ENCODE data around the gene GHRH.

Gene GHRH

GRCh38 chr20:37290158-37290810 lies 28.7 kb upstream of the GHRH start:
- no peak for DNase-seq

DNA sequence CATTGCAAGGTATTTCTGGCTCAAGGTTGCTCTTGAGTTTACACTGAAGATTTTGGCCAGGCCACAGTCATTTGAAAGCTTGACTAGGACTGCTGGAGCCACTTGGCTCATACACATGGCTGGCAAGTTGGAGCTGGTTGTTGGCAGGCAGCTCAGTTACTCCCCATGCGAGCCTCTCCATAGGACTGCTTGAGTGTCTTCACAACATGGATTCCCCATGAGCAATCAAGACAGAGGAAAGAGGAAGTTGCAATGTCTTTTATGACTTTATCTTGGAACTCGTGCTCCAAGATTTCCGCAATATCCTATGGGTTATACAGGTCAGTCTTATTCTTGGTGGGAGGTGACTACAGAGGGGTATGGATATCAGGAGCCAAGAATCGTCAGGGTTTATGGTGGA lies 26.5 kb upstream of the GHRH start:
- no peak for DNase-seq

- no peak for DNase-seq
These were observed 24.2 kb upstream of the GHRH start for GRCh38 chr20:37285664-37286374.

DNA sequence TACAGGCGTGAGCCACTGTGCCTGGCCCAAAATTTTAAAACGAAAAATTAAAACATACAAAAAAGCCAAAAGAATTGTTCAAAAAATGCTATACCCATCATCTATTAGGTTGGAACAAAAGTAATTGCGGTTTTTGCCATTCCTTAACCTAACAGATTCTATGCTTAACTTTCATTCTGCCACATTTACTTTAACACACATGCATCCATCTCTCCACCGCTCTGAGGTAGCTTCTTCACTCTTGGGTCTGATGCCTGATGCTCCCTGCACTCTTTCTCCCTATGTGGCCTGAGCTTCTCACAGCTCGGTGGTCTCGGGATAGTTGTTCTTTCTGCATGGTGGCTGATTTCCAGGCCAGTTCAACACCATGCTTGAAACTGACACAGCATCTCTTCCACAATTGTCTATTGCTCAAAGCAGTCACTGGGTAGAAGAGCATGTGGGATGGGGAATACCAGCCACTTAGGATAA lies 23.1 kb upstream of the GHRH start:
- no peak for DNase-seq

GRCh38 chr20:37283530-37284195 lies 22.0 kb upstream of the GHRH start:
- no peak for DNase-seq

- DNase-seq = no peak
These were observed 20.9 kb upstream of the GHRH start for GRCh38 chr20:37282556-37282955.

DNA sequence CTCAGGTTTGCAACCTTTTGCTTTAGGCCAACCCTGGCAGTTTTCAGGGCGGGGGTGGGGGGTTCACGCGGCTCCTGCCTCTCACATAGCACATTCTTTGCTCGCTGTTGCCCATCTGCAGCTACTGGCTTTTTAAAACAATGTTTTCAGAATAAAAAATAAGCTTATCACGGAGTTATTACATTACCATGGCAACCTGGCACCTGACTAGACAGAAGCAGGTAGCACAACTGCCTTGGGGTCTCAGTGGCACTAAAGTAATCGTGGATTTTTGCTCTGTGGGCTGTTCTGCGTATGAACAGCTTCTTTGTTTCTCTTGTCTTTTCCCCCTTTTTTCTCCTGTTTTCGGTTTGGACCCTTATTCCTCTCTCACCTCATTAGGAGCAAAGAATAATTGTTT lies 18.8 kb upstream of the GHRH start:
- DNase-seq = no peak

- no peak for DNase-seq
These were observed 18.2 kb upstream of the GHRH start for GRCh38 chr20:37279820-37280219.

DNA sequence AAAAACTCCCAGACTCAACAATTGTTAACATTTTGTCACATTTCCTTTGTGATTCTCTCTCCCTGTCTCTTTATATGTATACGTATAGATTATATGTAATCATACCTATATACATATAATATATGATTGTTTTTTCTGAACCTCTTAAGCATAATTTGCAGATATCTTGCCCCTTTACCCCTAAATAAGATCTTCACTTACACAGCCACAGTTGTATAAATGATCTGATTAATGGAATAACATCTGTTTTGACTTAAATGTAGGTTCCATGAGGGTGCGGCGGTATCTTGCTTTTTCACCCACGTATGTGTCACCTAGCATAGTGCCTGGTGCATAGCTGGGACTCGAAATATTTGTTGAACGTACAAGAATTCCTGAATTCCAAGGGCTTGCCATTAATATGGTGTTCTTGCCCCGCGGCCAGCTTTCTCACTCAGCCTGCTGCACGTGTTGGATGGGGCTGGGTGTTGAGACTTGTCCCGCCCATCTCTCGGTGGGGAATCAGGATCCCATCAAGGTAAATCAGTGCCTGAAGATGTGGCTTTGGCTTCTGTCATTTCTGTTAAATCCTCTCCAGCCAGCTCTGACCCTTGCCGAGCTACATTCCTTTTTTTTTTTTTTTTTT lies 17.5 kb upstream of the GHRH start:
- DNase-seq = no peak

GRCh38 chr20:37277253-37277593 lies 15.6 kb upstream of the GHRH start:
- no peak for DNase-seq

DNA sequence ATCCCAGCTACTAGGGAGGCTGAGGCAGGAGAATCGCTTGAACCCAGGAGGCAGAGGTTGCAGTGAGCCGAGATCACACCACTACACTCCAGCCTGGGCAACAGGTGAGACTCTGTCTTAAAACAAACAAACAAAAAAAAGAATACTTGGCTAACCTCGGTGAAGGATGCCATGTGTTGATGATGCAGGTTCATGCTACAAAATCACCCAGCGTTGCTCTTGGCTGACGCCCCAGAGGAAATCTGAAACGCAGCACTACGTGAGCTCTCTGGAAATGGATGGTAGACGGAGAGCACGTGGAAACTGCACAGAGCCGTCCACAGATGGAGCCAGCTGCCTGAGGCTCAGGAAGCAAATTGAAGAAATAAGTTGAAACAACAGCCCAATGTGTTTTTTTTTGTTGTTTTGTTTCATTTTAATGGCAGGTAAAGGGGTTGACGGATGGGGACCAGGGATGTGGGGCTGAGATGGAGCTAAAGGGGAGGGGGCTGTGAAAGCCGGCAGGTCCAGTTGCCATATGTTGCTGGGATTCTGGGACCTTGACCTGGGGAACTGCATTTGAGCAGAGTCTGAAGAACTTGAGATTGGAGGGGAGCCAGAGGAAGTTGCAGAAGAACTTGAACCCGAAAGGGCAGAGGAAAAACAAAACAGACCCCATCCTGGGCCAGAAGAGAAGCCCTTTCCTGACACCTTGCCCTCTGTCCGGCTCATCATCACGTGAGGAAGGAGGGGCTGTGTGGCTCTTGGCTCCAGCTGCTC lies 15.1 kb upstream of the GHRH start:
- DNase-seq = no peak

DNA sequence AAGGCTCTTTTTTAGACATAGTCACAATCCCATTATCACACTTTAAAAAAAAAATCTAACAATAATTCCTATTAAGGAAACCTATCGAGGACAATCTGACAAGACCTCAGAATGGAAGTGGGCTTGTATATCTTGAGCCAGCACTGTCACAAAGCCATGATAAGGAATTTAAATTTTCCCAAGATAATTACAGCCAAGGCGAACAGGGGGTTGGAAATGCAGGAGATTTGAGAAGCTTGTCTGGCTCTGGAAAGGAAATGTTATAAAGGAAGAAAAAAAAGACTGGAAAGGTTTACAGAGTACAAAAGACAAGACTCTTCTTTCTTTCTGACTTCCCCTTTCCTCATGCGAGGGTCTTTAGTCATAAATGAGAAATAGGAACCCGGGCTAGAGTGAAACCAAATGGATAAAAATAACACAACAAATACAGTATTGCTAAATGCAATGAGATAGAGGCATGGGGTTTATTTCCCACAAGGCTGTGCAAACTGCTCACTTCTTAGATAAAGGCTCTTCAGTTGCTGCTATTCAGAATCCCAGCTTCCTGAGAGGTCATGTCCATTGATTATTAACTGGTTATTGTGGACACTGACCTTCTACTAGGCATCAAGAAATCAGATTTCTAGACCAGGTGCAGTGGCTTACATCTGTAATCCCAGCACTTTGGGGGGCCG lies 13.4 kb upstream of the GHRH start:
- no peak for DNase-seq

DNA sequence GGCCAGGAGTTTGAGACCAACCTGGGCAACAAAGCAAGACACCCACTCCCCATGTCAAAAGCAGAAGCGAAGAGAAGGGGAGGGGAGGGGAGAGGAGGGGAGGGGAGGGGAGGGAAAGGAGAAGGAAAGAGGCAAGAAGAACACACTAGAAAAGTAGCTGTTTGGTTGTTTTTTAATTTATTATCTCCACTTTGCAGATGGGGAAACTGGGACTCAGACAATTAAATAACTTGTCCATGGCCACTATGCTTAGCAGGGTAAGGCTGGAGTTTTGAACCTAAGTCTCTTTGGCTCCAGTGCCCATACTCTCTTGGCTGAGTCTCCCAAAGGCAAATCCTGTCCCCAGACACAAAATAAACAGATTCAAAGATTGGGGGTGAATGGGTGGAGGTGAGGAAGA lies 12.4 kb upstream of the GHRH start:
- no peak for DNase-seq

DNA sequence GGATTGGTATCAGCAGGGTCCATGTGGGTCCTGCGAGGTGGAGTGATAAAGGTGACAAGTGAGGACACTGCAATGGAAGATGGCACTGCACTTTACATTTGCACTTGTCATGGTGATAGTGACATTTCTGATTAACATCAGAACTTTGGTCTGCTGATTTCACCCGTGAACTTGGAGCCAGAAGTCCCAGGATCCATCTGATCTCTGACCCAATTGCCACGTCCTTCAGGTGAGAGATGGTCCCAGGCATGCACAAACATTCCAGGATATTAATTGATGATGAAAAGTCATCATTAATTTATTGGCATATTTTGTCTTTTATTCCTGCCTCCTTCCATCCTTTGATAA lies 9.8 kb upstream of the GHRH start:
- DNase-seq = no peak

GRCh38 chr20:37270576-37271420 lies 9.2 kb upstream of the GHRH start:
- no peak for DNase-seq

- DNase-seq = no peak
These were observed 6.2 kb upstream of the GHRH start for GRCh38 chr20:37267667-37268313.

GRCh38 chr20:37266940-37267666 lies 5.5 kb upstream of the GHRH start:
- no peak for DNase-seq

GRCh38 chr20:37265152-37265551 lies 3.5 kb upstream of the GHRH start:
- no peak for DNase-seq

DNA sequence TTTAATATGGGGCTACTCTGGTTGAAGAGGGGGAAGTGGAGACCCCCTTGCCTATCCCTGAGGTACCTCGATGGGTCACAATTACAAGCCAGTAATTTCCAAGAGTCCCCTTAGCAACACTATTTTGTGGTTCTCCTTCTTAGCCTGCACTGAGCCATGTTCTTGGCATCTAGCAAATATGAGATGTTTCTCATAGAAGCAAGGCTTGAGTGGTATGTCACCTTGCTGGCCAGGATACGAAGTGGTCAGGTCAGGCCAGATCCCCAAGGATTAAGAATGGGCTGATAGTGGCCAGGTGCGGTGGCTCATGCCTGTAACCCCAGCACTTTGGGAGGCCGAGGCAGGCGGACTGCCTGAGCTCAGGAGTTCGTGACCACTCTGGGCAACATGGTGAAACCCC lies 2.1 kb upstream of the GHRH start:
- no peak for DNase-seq

GRCh38 chr20:37262505-37262904 lies 891 bp upstream of the GHRH start:
- no peak for DNase-seq
